ENCODE data around the gene SYNE1.

Gene SYNE1

DNA sequence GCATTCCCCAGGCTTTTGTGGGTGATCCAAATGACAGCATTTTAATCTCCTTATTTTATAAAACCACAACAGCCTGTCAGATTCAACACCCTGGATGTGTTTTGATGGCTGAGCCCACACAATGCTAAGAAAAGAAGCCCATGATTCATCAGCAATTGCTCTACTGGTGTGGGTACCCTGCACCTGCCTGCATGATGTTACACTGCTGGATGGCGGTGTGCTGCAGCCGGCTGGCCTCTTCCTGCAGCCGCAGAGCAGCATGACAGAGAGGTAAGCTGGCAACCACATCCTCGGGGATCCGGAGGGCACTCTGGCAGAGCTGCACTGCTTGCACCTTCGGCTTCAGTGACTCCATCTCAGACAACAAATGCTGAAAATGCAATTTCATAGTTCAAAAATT lies 327.5 kb downstream of the SYNE1 start:
- DNase-seq, result peak; percentile 64 to 68

DNA sequence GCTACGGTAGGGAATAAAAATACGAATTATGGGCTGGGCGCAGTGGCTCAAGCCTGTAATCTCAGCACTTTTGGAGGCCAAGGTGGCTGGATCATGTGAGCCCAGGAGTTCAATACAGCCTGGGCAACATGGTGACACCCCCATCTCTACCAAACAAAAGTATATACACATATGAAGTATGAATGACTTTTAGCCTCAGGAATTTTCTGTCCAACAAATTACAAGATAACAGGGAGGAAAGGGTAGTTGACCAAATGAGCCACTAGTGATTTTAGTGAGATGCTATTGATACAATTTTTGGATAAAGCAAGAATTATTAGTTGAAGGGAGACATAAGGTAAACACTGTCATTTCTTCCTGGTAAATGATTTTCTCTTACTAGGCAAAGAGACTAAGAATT lies 328.2 kb downstream of the SYNE1 start:
- DNase-seq, result no peak

DNA sequence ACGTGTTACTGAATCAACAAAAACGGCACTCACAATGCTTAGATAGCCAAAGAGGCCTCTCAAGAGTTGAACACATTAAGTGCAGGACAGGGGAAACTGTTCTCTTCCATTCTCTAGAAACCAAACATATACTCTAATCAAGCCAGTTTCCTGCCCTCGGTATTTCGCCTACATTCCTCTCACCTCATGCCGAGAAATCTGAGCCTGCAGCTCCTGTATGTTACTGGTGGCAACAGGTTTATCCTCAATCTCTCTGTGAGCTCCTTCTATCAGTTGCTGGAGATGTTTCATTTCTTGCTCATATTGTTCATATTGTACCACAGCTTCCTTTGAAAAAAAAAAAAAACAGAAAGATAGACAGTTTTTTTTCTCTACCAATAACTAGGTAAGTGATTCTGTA lies 328.9 kb downstream of the SYNE1 start:
- no peak for DNase-seq

DNA sequence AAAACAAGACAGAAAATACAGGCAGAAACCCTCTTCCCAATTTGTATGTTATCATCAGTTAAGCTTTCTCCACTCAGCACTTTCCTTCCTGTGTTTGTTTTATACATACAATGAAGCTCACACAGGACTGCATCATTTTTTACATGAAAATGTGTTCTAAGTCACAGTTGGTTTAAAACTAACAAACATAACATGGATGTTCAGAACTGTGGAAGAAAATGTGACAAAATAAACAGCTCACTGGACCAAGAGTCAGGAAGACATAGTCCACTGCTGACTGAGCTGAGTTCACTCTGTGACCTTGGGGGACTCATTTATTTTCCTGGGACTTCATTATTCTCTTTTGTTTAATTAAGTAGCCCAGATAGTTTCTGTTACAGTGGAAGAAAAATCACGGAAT lies 331.5 kb downstream of the SYNE1 start:
- no peak for DNase-seq

DNA sequence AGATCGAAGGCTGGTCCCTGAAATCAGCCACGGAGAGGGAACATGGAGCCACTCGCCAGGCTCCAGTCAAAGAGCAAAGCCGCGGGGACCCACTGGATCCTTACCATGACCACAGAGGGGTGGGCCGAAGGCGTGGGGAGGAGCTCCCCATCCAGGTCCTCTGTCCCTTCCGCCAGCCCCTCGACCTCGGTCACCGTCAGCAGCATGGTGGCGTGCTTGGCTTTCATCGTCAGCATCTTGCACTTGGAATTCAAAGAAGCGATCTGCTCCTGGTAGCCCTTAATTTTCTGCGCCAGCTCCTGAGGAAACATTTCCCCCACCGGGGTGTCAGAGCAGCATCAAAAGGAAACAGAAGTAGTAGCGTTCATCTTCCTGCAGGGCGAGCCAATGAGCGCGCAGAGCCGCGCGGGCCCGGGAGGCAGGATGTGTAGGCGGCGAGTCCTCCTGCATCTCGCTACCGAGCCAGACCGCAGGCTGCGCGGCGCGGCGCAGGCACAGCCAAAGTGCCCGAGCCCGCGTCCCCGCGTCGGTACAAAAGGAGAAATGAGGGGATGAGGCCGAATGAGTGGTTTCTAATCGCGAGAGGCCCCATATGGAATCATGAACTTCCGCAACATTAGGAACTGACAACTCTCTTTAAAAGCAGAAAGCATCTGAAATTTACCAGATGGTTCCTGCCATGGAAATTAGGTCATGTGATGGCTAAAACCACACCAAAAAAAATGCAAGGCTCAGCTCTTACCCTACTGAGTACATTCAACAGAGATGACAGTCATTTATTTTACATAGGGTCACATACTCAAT lies 335.2 kb downstream of the SYNE1 start:
- DNase-seq, result peak; percentile 88 to 90

GRCh38 chr6:152301021-152301764 lies 336.0 kb downstream of the SYNE1 start:
- no peak for DNase-seq

- no peak for DNase-seq
Measured at GRCh38 chr6:152300517-152300916, 336.6 kb downstream of the SYNE1 start.

DNA sequence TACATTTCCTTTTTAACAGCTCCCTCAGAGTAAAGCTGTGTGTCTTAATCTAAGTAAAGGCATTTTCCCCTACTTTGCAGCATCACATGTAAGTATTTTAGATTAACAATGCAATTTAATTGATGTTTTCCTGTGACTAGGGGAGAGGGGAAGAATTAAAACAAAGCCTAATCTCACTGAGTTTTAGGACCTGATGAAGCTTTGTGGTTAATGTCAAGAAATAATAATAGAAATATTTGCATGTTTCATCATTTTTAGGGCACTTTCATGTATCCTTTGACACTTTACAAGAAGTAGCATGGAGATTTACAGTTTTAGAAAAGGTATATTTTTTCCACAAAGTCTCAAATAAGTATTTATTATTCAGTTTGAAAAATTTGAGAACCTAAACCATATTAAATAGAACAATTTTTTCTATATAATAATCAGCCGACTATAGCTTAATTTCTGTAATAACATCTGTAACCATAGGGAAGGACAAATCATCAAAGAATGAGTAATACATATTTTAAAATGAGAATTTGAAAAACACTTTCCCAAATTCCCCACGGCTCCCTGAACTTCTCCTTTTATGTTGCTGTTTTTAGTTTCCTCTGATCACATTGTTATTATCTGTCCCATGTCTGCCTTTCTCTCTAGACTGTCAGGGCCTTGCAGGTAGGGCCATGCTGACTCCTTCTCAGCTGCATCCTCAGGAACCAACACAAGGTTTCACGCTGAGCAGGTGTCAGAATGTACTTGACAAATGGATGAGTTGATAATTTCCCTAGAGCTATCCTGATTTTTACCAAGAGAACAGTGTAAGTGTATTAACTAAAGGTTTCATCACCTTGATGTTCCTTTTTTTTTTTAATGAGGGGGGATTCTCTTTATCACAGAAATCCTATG lies 338.1 kb downstream of the SYNE1 start:
- no peak for DNase-seq

- no peak for DNase-seq
Measured at GRCh38 chr6:152298055-152298647, 339.0 kb downstream of the SYNE1 start.

- no peak for DNase-seq
Measured at GRCh38 chr6:152296648-152297376, 340.4 kb downstream of the SYNE1 start.

DNA sequence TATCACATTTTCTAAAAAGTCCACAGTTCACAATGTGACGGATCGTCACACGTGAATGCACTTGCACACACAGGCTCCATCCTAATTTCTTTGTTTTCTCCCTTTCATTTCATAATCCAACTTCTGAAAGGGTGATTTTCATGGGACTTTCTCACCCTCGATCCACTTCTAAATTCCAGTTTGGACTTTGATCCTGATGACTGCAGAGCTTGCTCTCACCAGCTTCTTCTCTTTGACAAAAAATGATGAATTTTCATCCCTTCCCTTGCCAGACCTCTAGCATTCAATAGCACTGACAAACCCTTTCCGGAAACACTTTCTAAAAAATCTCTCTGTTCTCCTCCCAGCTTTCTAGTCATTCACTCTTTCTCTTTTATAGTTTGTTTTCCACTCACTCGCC lies 341.2 kb downstream of the SYNE1 start:
- DNase-seq, result no peak

GRCh38 chr6:152295346-152295745 lies 341.8 kb downstream of the SYNE1 start:
- no peak for DNase-seq

GRCh38 chr6:152293404-152293803 lies 343.8 kb downstream of the SYNE1 start:
- no peak for DNase-seq

DNA sequence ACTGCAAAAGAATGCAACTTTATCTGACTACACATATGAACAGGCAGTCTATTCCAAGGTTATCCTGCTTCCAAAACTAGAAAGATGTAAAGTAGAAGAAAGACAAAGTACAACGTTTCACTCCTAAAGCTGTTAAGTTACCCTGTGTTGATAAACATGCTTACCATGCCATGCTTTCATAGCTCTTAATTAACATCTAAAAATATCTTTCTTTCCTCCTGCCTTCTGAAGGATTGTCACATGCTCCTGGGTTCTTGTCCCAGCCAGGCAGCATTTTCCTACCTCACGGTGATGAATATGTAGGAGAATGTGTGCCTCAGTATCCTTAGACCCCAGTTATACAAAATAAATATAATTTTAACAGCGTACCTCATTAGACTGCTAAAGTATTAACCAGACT lies 344.6 kb downstream of the SYNE1 start:
- DNase-seq, result no peak

DNA sequence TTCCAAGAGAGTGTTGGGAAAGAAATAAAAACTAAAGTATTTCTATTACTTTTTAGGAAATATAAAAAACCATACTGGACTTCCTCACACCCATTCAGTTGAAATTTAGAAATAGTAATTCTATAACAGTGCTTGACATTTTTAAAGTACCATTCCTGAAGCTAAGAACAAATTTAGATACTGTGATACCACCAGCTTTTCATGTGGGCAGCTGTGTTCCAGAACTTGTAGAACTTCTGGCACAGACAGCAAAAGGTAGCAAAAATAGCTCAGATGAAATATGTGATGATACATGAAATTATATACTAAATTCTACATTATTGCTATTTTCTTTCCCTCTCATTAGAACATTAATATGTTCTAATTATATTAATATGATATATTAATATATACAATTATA lies 346.5 kb downstream of the SYNE1 start:
- DNase-seq, result no peak

- no peak for DNase-seq
Measured at GRCh38 chr6:152277826-152278329, 359.3 kb downstream of the SYNE1 start.

GRCh38 chr6:152273638-152274037 lies 363.5 kb downstream of the SYNE1 start:
- DNase-seq, result no peak

- no peak for DNase-seq
Measured at GRCh38 chr6:152273002-152273401, 364.2 kb downstream of the SYNE1 start.

- no peak for DNase-seq
Measured at GRCh38 chr6:152272486-152272885, 364.7 kb downstream of the SYNE1 start.

DNA sequence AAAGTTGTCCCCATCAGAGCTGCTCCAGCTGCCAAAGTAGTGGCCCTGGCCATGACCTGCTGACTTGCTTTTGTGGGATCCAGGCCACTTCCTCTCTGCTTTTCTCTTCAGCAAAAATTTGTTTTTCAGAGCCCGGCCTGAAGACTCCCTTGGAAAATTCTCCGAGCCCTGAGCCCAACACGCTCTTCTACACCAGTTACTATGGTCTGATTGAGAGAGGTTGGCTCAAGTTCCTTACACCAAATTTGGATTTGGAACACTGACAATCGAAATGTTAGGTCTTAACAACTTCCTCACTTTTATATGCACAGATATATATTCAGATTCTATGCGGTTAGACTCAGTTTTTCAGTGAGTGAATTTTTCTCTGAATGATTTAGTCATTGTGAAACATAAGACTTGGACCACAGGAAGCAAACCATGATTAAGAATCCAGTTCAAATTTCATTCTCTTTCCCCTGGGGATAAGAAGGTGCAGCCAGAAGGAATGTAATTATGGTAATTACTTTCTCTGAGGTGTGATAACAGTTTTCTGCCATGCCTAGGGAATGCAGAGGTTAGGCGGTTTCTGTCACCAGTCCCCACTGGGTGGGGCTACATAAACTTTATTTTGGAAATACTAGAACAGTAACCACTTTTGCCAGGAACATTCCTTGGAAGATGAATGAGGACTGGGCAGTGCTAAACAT lies 365.2 kb downstream of the SYNE1 start:
- no peak for DNase-seq

- no peak for DNase-seq
Measured at GRCh38 chr6:152270301-152270925, 366.7 kb downstream of the SYNE1 start.

All from stimulated activated CD4-positive, alpha-beta T cell treated with anti-CD3 and anti-CD28 coated beads, Interleukin-2, amount 100 ng/mL, for 24 hours (primary cell).